Psoas muscle (tissue), 8 donors: ENCODE data around the gene SYF2. TPM values are rescaled to one million over a fixed set of nuclear protein-coding genes. Genes with fewer than 3 reads are reported as not detected.

Experiments used
- ATAC-seq, 4 donors: fragments of 200-7000 bp; cut with Tn5 transposase; one replicate each; pipeline ENCODE4 v1.9.1; 2020; ENCODE audit warnings: moderate library complexity in 3 of 4, mild to moderate bottlenecking in 2 of 4
- DNase-seq, 2 donors: peaks; one replicate each; pipeline ENCODE4 v3.0.0-alpha.2; 2020
- H3K27ac ChIP-seq: fragments of 200-600 bp; one replicate; pipeline ENCODE4 v1.8.0; 2022
- H3K27me3 ChIP-seq, 3 donors: fragments of 200-600 bp in 1 of 3; one replicate each; pipeline versions ENCODE4 v1.6.1 to v1.8.0; 2013 to 2022; ENCODE audit warnings: low read length in 2 of 3, mild to moderate bottlenecking in 2 of 3, moderate library complexity in 1 of 3; ENCODE audit not compliant: insufficient read depth in 3 of 3
- H3K36me3 ChIP-seq, 2 donors: fragments of 200-600 bp in 1 of 2; one replicate each; pipeline versions ENCODE4 v1.6.1 to v1.8.0; 2013 to 2022; ENCODE audit warnings: low read depth in 1 of 2, mild to moderate bottlenecking in 1 of 2, moderate library complexity in 1 of 2; ENCODE audit not compliant: insufficient read depth in 1 of 2
- H3K4me1 ChIP-seq: fragments of 200-600 bp; one replicate; pipeline ENCODE4 v1.8.0; 2022
- H3K4me3 ChIP-seq: fragments of 200-600 bp; one replicate; pipeline ENCODE4 v1.8.0; 2022; ENCODE audit warnings: mild to moderate bottlenecking
- H3K9me3 ChIP-seq: fragments of 200-600 bp; one replicate; pipeline ENCODE4 v1.8.0; 2022
- WGBS, 3 donors: extraction: QIAGEN DNeasy Blood & Tissue Kit; methylation state at CpG; one replicate each; pipeline versions ENCODE4 v1.1.6 to v1.1.7; 2013; 5-methylcytosine and 5-hydroxymethylcytosine counted together
- intact Hi-C, 2 donors: fragments of 100-400 bp; cut with DNase I; formaldehyde crosslinking; loops; one replicate each; pipeline versions ENCODE4 v1.11.0 to v1.14.2; 2022
- polyA plus RNA-seq, 3 donors: library from polyadenylated mRNA; stranded (reverse); fragments of 200-250 nt; gene quantifications; one replicate each; pipeline ENCODE4 v1.2.3, GENCODE V29; 2013
- total RNA-seq, 4 donors: library from RNA; stranded (reverse); fragmentation: NEBNext Ultra II Directional in 2 of 4; extraction: Animal tissue kit (Norgen Biotek cat#: 25700) in 2 of 4; gene quantifications; one replicate each; pipeline versions ENCODE4 v1.2.1 to v1.2.4, GENCODE V29; 2021 to 2023
- TF ChIP-seq, protein P1 (sequence below): fragments of 200-600 bp; IDR thresholded peaks from one replicate; pipeline ENCODE4 v1.8.0; 2022; ENCODE audit warnings: antibody characterized with exemption
- donor health status: healthy with polysubstance abuse.
- donor health status: DM: no; HTN: no; CAD: no; lungs with moderate emphysema.
- donor health status: Bipolar disorder and iron deficiency.
- donor health status: healthy.
- donor health status: DM: yes; HTN: yes; CAD: no.
- donor health status: DM: no; HTN: no; CAD: no.
- donor health status: DM: no; HTN: no; CAD: no.
- donor health status: DM: yes; HTN: yes; CAD: no.

SYF2 gene
- total and polyA plus RNA-seq, 7 donors, result 23.9 to 92.9 (median 44.5) TPM

GRCh38 chr1:25178917-25179561 is 53.3 kb downstream of the SYF2 start:
- no peaks in the 10 kb centered on the region for H3K9me3 ChIP-seq
- TF ChIP-seq, protein P1, sequence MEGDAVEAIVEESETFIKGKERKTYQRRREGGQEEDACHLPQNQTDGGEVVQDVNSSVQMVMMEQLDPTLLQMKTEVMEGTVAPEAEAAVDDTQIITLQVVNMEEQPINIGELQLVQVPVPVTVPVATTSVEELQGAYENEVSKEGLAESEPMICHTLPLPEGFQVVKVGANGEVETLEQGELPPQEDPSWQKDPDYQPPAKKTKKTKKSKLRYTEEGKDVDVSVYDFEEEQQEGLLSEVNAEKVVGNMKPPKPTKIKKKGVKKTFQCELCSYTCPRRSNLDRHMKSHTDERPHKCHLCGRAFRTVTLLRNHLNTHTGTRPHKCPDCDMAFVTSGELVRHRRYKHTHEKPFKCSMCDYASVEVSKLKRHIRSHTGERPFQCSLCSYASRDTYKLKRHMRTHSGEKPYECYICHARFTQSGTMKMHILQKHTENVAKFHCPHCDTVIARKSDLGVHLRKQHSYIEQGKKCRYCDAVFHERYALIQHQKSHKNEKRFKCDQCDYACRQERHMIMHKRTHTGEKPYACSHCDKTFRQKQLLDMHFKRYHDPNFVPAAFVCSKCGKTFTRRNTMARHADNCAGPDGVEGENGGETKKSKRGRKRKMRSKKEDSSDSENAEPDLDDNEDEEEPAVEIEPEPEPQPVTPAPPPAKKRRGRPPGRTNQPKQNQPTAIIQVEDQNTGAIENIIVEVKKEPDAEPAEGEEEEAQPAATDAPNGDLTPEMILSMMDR, result no peak
- H3K36me3 ChIP-seq, result no peaks in the 10 kb centered on the region
- no peaks in the 10 kb centered on the region for H3K4me1 ChIP-seq
- intact Hi-C loops, result no loop called here
- no peak for DNase-seq
- no peak overlapping the region for H3K4me3 ChIP-seq
- no peak for ATAC-seq
- 68 to 75% (median 71%) methylated on average over 7 of the region's 7 CpGs for WGBS, 3 donors
- H3K27ac ChIP-seq, result no peak overlapping the region
- H3K27me3 ChIP-seq, result no peaks in the 10 kb centered on the region

- DNase-seq, result no peak
Observed at GRCh38 chr1:25174730-25175612, 57.3 kb downstream of the SYF2 start.

GRCh38 chr1:25174363-25174729 is 58.0 kb downstream of the SYF2 start:
- no peak for ATAC-seq
- intact Hi-C loops, result no loop called here

More at GRCh38 chr1:25174730-25175612, 57.3 kb downstream of the SYF2 start:
- Histone ChIP-seq H3K4me1 (no peaks in the 10 kb centered on the region), H3K36me3 (no peaks in the 10 kb centered on the region), H3K9me3 (no peaks in the 10 kb centered on the region), H3K4me3 (no peak overlapping the region), H3K27ac (no peak overlapping the region), H3K27me3 (no peaks in the 10 kb centered on the region)
- TF ChIP-seq, protein P1, result no peak
- 68 to 80% (median 73%) methylated on average over 13 of the region's 13 CpGs for WGBS, 3 donors
- ATAC-seq, result no peak
- intact Hi-C loops, result no loop called here

GRCh38 chr1:25173809-25174340 is 58.4 kb downstream of the SYF2 start:
- Histone ChIP-seq H3K9me3 (no peaks in the 10 kb centered on the region), H3K27ac (no peak overlapping the region), H3K4me1 (no peaks in the 10 kb centered on the region), H3K27me3 (no peaks in the 10 kb centered on the region), H3K36me3 (no peaks in the 10 kb centered on the region), H3K4me3 (no peak overlapping the region)
- TF ChIP-seq, protein P1, result no peak
- WGBS, 3 donors, result 90 to 94% (median 91%) methylated on average over 3 of the region's 3 CpGs
- ATAC-seq (no peak), DNase-seq (no peak)
- intact Hi-C loops, result no loop called here

More at GRCh38 chr1:25174363-25174729, 58.0 kb downstream of the SYF2 start:
- 87 to 90% (median 88%) methylated on average over 6 of the region's 6 CpGs for WGBS, 3 donors
- no peak for DNase-seq
- H3K4me1 ChIP-seq, result no peaks in the 10 kb centered on the region
- no peaks in the 10 kb centered on the region for H3K9me3 ChIP-seq
- no peak overlapping the region for H3K27ac ChIP-seq
- no peak overlapping the region for H3K4me3 ChIP-seq
- H3K27me3 ChIP-seq, result no peaks in the 10 kb centered on the region
- H3K36me3 ChIP-seq, result no peaks in the 10 kb centered on the region
- TF ChIP-seq, protein P1, result no peak

Other genes starting within 250 kb of the SYF2 start
- gene RSRP1, start 15.0 kb upstream of the SYF2 start, total RNA-seq, result 10 to 100 TPM in 3 of 4 donors, 1 to 10 TPM in 1; 9.6 to 35.7 (median 20.6) TPM
- gene RSRP1, start 15.0 kb upstream of the SYF2 start, polyA plus RNA-seq, result 10 to 100 TPM; 15.4 to 36.5 (median 17.6) TPM
- under 1 TPM in 1 of 4 donors, not detected in 3; 0.12 TPM for gene RHD, start 40.0 kb upstream of the SYF2 start, total RNA-seq
- not detected for gene RHD, start 40.0 kb upstream of the SYF2 start, polyA plus RNA-seq
- 10 to 100 TPM; 37.0 to 54.9 (median 43.3) TPM for gene TMEM50A, start 105.8 kb upstream of the SYF2 start, total RNA-seq
- gene TMEM50A, start 105.8 kb upstream of the SYF2 start, polyA plus RNA-seq, result 10 to 100 TPM; 39.5 to 68.1 (median 44.1) TPM
- 1 to 10 TPM in 3 of 4 donors, under 1 TPM in 1; 0.66 to 2.0 (median 1.1) TPM for gene RHCE, start 188.3 kb upstream of the SYF2 start, total RNA-seq
- under 1 TPM in 2 of 3 donors, not detected in 1; 0.22 to 0.23 TPM for gene RHCE, start 188.3 kb upstream of the SYF2 start, polyA plus RNA-seq
- 10 to 100 TPM; 22.7 to 49.7 (median 30.8) TPM for gene MACO1, start 198.4 kb upstream of the SYF2 start, total RNA-seq
- 10 to 100 TPM in 2 of 3 donors, 1 to 10 TPM in 1; 8.8 to 40.5 (median 34.9) TPM for gene MACO1, start 198.4 kb upstream of the SYF2 start, polyA plus RNA-seq